Body of pancreas (tissue), 4 donors: ENCODE results near the gene ARHGEF3. TPM values are rescaled to one million over a fixed set of nuclear protein-coding genes. Genes with fewer than 3 reads are reported as not detected.

ENCODE experiments used
- ATAC-seq: fragments of 150-250 bp; one replicate; pipeline ENCODE4 v1.9.1; 2016
- DNase-seq, 4 donors: peaks; one replicate each; pipeline ENCODE4 v3.0.0-alpha.2; 2019
- H3K27ac ChIP-seq, 4 donors: fragments of 200-600 bp; sonication (generic); 1 replicate in 3 of 4; 2 replicates in 1 of 4; pipeline versions ENCODE4 v1.5.1 to v1.6.1; 2016 to 2019; ENCODE audit warnings: mild to moderate bottlenecking in 1 of 4, mixed read lengths in 1 of 4, moderate library complexity in 1 of 4
- H3K27me3 ChIP-seq, 2 donors: fragments of 200-600 bp; sonication (generic); one replicate each; pipeline ENCODE4 v1.6.0; 2016; ENCODE audit warnings: mild to moderate bottlenecking in 1 of 2
- H3K36me3 ChIP-seq, 2 donors: fragments of 200-600 bp; sonication (generic); replicated peaks in 1 of 2; 2 replicates each; pipeline ENCODE4 v1.5.1; 2016; ENCODE audit warnings: low read depth in 2 of 2; ENCODE audit not compliant: insufficient read depth in 1 of 2
- H3K4me1 ChIP-seq: fragments of 200-600 bp; sonication (generic); one replicate; pipeline ENCODE4 v1.6.0; 2016
- H3K4me3 ChIP-seq, 2 donors: fragments of 200-600 bp; sonication (generic); 1 replicate in 1 of 2; 2 replicates in 1 of 2; pipeline ENCODE4 v1.5.1; 2016 to 2019
- H3K9me3 ChIP-seq, 3 donors: fragments of 200-600 bp; sonication (generic); 1 replicate in 2 of 3; 2 replicates in 1 of 3; pipeline ENCODE4 v1.5.1; 2016
- CTCF ChIP-seq, 7 experiments: fragments of 450-650 bp in 4 of 7; fragments of 200-600 bp in 3 of 7; sonication (generic) in 3 of 7; IDR thresholded peaks; one replicate each; pipeline ENCODE4 v1.5.1; 2016 to 2019; ENCODE audit warnings: antibody characterized with exemption in 7 of 7
- POLR2A ChIP-seq, 3 donors: fragments of 450-650 bp; IDR thresholded peaks; one replicate each; pipeline ENCODE4 v1.6.1; 2016; ENCODE audit warnings: antibody characterized with exemption in 3 of 3, mild to moderate bottlenecking in 2 of 3
- WGBS, 2 donors: methylation state at CpG; one replicate each; pipeline ENCODE4 v1.1.5; 2017; 5-methylcytosine and 5-hydroxymethylcytosine counted together
- intact Hi-C: fragments of 100-400 bp; cut with DNase I; formaldehyde crosslinking; loops from one replicate; pipeline ENCODE4 v1.15.1; 2023
- total RNA-seq, 2 donors: library from RNA; depleted of rRNA; stranded (reverse); fragments of >200 nt; gene quantifications; one replicate each; pipeline ENCODE4 v1.1.0, GENCODE V29; 2016

ARHGEF3 gene
- total RNA-seq, 2 donors from 2014 or later: 27.4 to 38.7 TPM

DNA sequence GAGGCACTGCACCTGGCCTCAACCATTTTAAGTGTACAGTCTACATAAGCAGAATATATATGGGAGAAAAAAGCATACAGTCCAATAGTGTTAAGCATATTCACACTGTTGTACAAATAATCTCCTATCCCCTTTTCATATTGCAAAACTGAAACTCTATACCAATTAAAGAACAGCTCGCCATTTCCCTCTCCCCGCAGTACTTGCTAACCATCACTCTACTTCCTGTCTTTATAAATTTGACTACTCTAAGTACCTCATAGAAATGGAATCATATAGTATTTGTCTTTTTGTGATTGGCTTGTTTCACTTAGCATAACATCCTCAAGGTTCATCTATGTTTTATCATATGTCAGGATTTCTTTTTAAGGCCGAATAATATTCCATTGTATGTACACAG lies 97.0 kb downstream of the ARHGEF3 start:
- Histone ChIP-seq H3K36me3 (no peaks in the 10 kb centered on the region), H3K27ac (no peak overlapping the region), H3K4me1 (peaks cover 3% of the 10 kb centered on the region), H3K9me3 (no peaks in the 10 kb centered on the region), H3K4me3 (no peak overlapping the region), H3K27me3 (no peaks in the 10 kb centered on the region)
- TF ChIP-seq POLR2A (IDR thresholded peaks at IDR 0.05) (no peak), CTCF (IDR thresholded peaks at IDR 0.05) (no peak)
- DNase-seq (no peak), ATAC-seq (no peak)
- WGBS, 2 donors: 79 to 88% methylated on average over 3 of the region's 3 CpGs
- intact Hi-C loops: loop anchor here (5.0 kb wide), 2 partner anchors 98 to 283 kb away; partner anchors contain the start of gene ARHGEF3

DNA sequence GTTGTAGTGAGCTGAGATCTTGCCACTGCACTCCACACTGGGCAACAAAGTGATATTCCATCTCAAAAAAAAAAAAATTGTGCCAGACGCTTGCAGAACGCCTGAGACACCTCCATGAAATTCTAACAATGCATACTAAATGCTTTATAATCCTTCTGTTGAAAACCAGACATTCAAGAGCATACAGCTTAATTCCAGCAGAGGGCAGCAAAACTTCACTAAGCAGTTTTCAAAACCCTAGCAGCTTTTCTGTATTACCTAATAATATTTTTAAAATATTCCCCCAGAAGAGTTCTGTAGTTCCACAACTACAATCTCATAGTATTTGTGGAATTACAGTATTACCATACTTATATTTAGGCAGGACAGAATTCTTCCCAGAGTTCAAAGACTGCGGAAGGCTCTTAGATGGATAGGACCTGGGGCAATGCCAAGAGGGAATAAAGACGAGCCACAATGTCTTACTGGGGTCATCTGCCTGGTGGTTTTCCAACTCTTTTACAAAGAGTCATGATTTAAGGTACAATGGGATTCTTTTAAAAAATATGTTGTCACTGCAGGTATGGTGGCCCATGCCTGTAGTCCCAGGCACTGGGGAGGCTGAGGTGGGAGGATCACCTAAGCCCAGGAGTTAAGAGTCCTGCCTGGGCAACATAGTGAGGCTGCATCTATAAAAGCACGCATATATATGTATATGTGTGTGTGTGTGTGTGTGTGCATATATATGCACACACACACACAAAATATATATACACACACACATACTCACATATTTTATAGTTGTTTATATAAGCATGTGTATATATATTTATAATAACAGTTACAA lies 99.0 kb downstream of the ARHGEF3 start:
- 11 to 19% methylated on average over 5 of the region's 5 CpGs for WGBS, 2 donors
- Histone ChIP-seq H3K4me3 (no peak overlapping the region), H3K27ac (no peak overlapping the region), H3K36me3 (no peaks in the 10 kb centered on the region), H3K27me3 (no peaks in the 10 kb centered on the region), H3K9me3 (no peaks in the 10 kb centered on the region), H3K4me1 (peaks cover 3% of the 10 kb centered on the region)
- peak; percentile 60 to 80 (median 64) for DNase-seq
- peak; percentile 79 for ATAC-seq
- intact Hi-C loops: loop anchor here (5.0 kb wide), 1 partner anchor 285 kb away; no protein-coding TSS in a partner anchor
- TF ChIP-seq POLR2A (IDR thresholded peaks at IDR 0.05): no peak
- TF ChIP-seq CTCF (IDR thresholded peaks at IDR 0.05): peak; percentile 65 to 95 (median 88)

GRCh38 chr3:56700151-56700550 lies 101.6 kb downstream of the ARHGEF3 start:
- Histone ChIP-seq H3K36me3 (no peaks in the 10 kb centered on the region), H3K4me1 (peaks cover 3% of the 10 kb centered on the region), H3K9me3 (no peaks in the 10 kb centered on the region), H3K4me3 (no peak overlapping the region), H3K27me3 (no peaks in the 10 kb centered on the region), H3K27ac (no peak overlapping the region)
- TF ChIP-seq CTCF (IDR thresholded peaks at IDR 0.05) (no peak), POLR2A (IDR thresholded peaks at IDR 0.05) (no peak)
- DNase-seq (no peak), ATAC-seq (no peak)
- intact Hi-C loops: loop anchor here (5.0 kb wide), 1 partner anchor 287 kb away; no protein-coding TSS in a partner anchor
- whole genome bisulfite sequencing, 2 donors: 56 to 62% methylated on average over 4 of the region's 4 CpGs

DNA sequence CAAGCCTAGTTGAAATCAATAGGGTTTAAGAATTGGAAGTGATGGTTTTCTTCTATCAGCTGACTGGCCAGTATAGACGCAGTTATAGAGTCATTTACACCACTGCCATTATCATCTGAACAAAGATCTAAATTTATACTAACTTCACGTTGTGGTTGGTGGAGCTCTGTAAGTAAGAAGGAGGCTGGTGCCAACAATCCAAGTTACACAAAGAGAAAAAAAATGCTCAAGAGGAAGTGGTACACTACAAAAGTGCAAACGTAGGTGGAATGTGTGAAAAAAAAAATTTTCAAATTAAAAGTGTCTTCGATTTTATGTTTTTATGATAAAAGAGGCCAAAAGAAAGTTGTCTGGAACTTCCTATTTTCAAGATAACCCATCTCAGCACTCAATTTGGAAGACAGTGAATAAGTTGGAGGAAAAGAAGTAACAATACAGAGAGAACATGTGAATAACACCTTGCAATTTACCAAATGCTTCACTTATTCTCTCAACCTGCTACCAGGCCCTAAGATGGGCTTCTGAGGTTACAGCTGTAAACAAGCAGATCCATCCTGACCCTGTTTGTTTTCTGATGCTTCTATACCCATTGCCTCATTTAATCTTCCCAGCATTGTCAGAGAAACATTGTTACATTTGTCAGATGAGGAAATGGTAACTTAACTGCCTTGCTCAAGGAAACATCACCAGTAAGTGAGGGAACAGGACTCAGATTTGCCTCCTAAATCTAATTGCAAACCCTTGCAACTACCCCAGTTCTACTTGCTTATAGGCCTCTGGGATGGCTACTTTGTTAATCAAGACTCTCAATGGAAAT lies 106.7 kb downstream of the ARHGEF3 start:
- no peak overlapping the region for H3K4me3 ChIP-seq
- H3K27me3 ChIP-seq: no peaks in the 10 kb centered on the region
- H3K4me1 ChIP-seq: no peaks in the 10 kb centered on the region
- TF ChIP-seq CTCF (IDR thresholded peaks at IDR 0.05) (no peak), POLR2A (IDR thresholded peaks at IDR 0.05) (no peak)
- peak overlapping the region in 1 of 4 donors; percentile 10 for H3K27ac ChIP-seq
- peak in 1 of 4 donors; percentile 8 for DNase-seq
- WGBS, 2 donors: 37 to 44% methylated on average over 4 of the region's 4 CpGs
- intact Hi-C loops: no loop called here
- H3K36me3 ChIP-seq: no peaks in the 10 kb centered on the region
- H3K9me3 ChIP-seq: no peaks in the 10 kb centered on the region
- ATAC-seq: no peak
